ENCODE measurements around the gene YOD1. TPM values are rescaled to one million over a fixed set of nuclear protein-coding genes. Genes with fewer than 3 reads are reported as not detected.

The YOD1 gene
- total RNA-seq, 1 experiment from 2014 or later, result 19.2 TPM

DNA sequence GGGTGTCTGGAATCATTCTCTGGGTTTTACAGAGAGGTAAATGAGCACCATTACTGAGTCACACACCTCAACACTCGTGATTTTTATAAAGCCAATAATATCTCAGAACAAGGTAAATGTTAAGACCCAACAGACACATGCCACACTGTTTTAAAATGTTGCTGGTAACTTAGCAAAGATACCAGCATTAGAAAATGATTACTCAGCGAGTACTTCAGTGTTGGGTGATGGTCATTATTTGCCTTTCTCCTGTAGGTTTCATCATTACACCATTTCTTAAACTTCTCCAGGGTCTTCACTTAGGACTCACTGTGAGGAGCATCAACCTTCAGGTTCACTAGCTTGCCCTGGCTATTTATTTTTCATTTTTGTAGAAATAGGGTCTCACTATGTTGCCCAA is 30.8 kb upstream of the YOD1 start:
- intact Hi-C loops (cut with micrococcal nuclease), result loop anchor here (2.0 to 10.0 kb wide), 3 partner anchors 183 to 593 kb away; partner anchors contain the start of gene CD55
- H3K9me3 Mint-ChIP-seq (ENCODE audit: unreplicated experiment), result no peaks in the 10 kb centered on the region

DNA sequence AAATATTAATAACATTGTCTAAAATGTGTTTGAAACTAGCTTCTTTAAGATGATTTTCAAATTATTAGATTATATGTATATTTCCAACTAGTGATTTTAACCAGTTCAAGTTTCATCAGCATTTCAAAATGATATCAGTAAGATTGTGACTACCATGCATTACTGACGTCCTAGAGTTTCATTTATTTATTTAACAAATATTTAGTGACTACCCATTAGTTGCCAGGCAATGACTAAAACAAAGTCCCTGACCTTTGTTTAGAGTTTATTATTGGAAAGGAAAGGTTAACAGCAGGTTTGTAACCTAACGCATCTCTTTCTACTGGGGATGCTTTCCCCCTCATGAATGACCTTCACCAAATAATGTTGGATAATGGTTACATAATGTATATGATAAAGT is 30.1 kb upstream of the YOD1 start:
- ChIA-PET POLR2A (interaction anchor here (1.1 to 4.3 kb wide), 4 partner anchors 28 to 324 kb away, joined by 3 to 23 read pairs (median 14); partner anchors contain the start of genes C1orf116, PFKFB2 and YOD1), CTCF (interaction anchor here (0.6 to 12.6 kb wide), 10 partner anchors 14 to 420 kb away, joined by 3 to 221 read pairs (median 6); no protein-coding TSS in a partner anchor)
- Mint-ChIP-seq H3K4me1 (ENCODE audit: insufficient read depth, unreplicated experiment) (peaks cover 12% of the 10 kb centered on the region), H3K27me3 (ENCODE audit: insufficient read depth, unreplicated experiment) (peaks cover 21% of the 10 kb centered on the region), H3K4me3 (ENCODE audit: unreplicated experiment) (no peak overlapping the region), H3K27ac (ENCODE audit: low read depth, unreplicated experiment) (no peak overlapping the region), H3K36me3 (ENCODE audit: insufficient read depth, unreplicated experiment) (no peaks in the 10 kb centered on the region), H3K9me3 (ENCODE audit: unreplicated experiment) (no peaks in the 10 kb centered on the region)
- DNase-seq (ENCODE audit: unreplicated experiment), result no peak
- TF ChIP-seq, protein P1, sequence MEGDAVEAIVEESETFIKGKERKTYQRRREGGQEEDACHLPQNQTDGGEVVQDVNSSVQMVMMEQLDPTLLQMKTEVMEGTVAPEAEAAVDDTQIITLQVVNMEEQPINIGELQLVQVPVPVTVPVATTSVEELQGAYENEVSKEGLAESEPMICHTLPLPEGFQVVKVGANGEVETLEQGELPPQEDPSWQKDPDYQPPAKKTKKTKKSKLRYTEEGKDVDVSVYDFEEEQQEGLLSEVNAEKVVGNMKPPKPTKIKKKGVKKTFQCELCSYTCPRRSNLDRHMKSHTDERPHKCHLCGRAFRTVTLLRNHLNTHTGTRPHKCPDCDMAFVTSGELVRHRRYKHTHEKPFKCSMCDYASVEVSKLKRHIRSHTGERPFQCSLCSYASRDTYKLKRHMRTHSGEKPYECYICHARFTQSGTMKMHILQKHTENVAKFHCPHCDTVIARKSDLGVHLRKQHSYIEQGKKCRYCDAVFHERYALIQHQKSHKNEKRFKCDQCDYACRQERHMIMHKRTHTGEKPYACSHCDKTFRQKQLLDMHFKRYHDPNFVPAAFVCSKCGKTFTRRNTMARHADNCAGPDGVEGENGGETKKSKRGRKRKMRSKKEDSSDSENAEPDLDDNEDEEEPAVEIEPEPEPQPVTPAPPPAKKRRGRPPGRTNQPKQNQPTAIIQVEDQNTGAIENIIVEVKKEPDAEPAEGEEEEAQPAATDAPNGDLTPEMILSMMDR (IDR thresholded peaks at IDR 0.05; ENCODE audit: unreplicated experiment), result no peak
- intact Hi-C loops (cut with micrococcal nuclease), result loop anchor here (2.0 to 10.0 kb wide), 3 partner anchors 184 to 594 kb away; partner anchors contain the start of gene CD55
- no TSS peak for BruUV-seq (replicated peaks)

More for the DNA sequence above, 30.8 kb upstream of the YOD1 start:
- Mint-ChIP-seq H3K27ac (ENCODE audit: low read depth, unreplicated experiment) (no peak overlapping the region), H3K27me3 (ENCODE audit: insufficient read depth, unreplicated experiment) (peaks cover 21% of the 10 kb centered on the region), H3K4me1 (ENCODE audit: insufficient read depth, unreplicated experiment) (peaks cover 8% of the 10 kb centered on the region), H3K4me3 (ENCODE audit: unreplicated experiment) (no peak overlapping the region), H3K36me3 (ENCODE audit: insufficient read depth, unreplicated experiment) (no peaks in the 10 kb centered on the region)
- DNase-seq (ENCODE audit: unreplicated experiment), result no peak
- ChIA-PET POLR2A (interaction anchor here (1.1 to 4.3 kb wide), 2 partner anchors 31 to 323 kb away, joined by 3 to 23 read pairs; partner anchors contain the start of gene YOD1), CTCF (interaction anchor here (0.7 to 12.6 kb wide), 8 partner anchors 14 to 419 kb away, joined by 3 to 221 read pairs (median 12); partner anchors contain the start of gene YOD1)
- BruUV-seq (replicated peaks), result no TSS peak
- TF ChIP-seq, protein P1 (IDR thresholded peaks at IDR 0.05; ENCODE audit: unreplicated experiment), result no peak

DNA sequence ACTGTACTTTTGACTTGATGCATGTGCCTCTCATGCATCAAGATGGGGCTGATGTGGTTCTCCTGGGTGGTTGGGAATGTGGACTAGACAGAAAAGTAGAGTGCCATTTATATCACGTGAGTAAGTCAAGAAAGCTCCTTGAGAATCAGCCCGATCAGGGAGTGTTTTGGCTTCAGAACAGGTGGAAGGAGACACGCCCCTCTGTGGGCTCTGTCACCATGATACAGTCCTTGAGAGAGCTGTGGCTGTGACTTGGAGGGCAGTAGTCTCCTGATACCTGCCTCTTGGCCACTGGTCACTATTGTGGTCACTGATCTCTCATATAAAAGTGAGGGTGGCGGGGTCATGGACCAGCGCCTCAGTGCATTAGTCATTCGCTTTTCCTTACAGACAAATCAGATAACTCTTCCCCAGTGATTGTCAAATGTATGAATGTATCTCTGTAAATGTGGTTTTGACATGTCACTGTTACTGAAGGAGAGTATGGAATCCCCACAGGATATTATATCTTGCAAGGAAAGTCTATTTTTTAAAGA is 28.8 kb upstream of the YOD1 start:
- Mint-ChIP-seq H3K27ac (ENCODE audit: low read depth, unreplicated experiment) (no peak overlapping the region), H3K4me1 (ENCODE audit: insufficient read depth, unreplicated experiment) (peaks cover 12% of the 10 kb centered on the region), H3K36me3 (ENCODE audit: insufficient read depth, unreplicated experiment) (no peaks in the 10 kb centered on the region), H3K27me3 (ENCODE audit: insufficient read depth, unreplicated experiment) (peaks cover 21% of the 10 kb centered on the region), H3K9me3 (ENCODE audit: unreplicated experiment) (no peaks in the 10 kb centered on the region), H3K4me3 (ENCODE audit: unreplicated experiment) (no peak overlapping the region)
- CTCF ChIA-PET, result interaction anchor here (0.5 to 12.6 kb wide), 17 partner anchors 10 to 1840 kb away, joined by 3 to 221 read pairs (median 4); partner anchors contain the start of genes PFKFB2 and YOD1
- TF ChIP-seq, protein P1 (IDR thresholded peaks at IDR 0.05; ENCODE audit: unreplicated experiment), result no peak
- DNase-seq (ENCODE audit: unreplicated experiment), result no peak
- POLR2A ChIA-PET, result interaction anchor here (0.6 to 4.3 kb wide), 15 partner anchors 11 to 418 kb away, joined by 3 to 23 read pairs (median 3); partner anchors contain the start of genes C1orf116, PFKFB2 and YOD1
- intact Hi-C loops (cut with micrococcal nuclease), result loop anchor here (2.0 to 10.0 kb wide), 6 partner anchors 185 to 605 kb away; partner anchors contain the start of genes CD55, DYRK3 and IKBKE
- no TSS peak for BruUV-seq (replicated peaks)

DNA sequence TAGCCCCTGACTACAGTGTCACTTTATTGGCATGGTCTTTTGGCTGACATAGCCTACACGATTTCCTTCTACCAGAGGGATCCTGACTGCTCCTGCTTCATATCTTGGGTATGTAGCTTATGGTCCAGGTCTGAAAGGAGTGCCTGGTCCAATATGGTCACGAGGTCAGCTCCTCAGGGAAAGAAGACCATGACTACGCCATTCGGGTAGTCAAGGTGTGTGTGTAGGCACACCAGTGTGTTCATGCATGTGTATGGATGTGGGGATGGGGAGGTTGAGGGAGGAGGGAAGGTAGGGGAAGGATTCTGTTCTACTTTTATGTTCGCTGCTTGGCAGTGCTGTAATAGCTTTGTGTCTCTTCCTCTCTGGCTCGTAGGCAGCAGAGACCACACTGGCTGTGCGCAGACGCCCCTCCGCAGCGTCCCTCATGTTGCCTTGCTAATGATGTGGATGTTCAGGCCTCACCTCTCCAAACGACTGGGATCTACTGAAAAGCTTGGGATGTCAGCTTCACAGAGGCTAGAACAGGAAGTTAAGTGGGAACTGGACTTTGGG is 27.6 kb upstream of the YOD1 start:
- DNase-seq (ENCODE audit: unreplicated experiment), result no peak
- Mint-ChIP-seq H3K9me3 (ENCODE audit: unreplicated experiment) (no peaks in the 10 kb centered on the region), H3K4me1 (ENCODE audit: insufficient read depth, unreplicated experiment) (peaks cover 21% of the 10 kb centered on the region), H3K27ac (ENCODE audit: low read depth, unreplicated experiment) (no peak overlapping the region), H3K36me3 (ENCODE audit: insufficient read depth, unreplicated experiment) (no peaks in the 10 kb centered on the region), H3K27me3 (ENCODE audit: insufficient read depth, unreplicated experiment) (peaks cover 17% of the 10 kb centered on the region), H3K4me3 (ENCODE audit: unreplicated experiment) (no peak overlapping the region)
- ChIA-PET CTCF (interaction anchor here (0.6 to 12.6 kb wide), 34 partner anchors 8 to 992 kb away, joined by 3 to 221 read pairs (median 4); partner anchors contain the start of genes C1orf116, CR1 and PFKFB2), POLR2A (interaction anchor here (0.7 to 4.3 kb wide), 9 partner anchors 26 to 327 kb away, joined by 3 to 23 read pairs (median 3); partner anchors contain the start of genes PFKFB2 and YOD1)
- TF ChIP-seq, protein P1 (IDR thresholded peaks at IDR 0.05; ENCODE audit: unreplicated experiment), result no peak
- no TSS peak for BruUV-seq (replicated peaks)
- intact Hi-C loops (cut with micrococcal nuclease), result loop anchor here (1.0 to 10.0 kb wide), 6 partner anchors 73 to 604 kb away; partner anchors contain the start of genes DYRK3 and IKBKE

All from MCF 10A (cell line).